ENCODE measurements around the gene RAP1GAP2. TPM values are rescaled to one million over a fixed set of nuclear protein-coding genes. Genes with fewer than 3 reads are reported as not detected.

The RAP1GAP2 gene
- total and polyA plus RNA-seq, 2 of the 8 experiments (the other 6 are each of a cell fraction or from before 2014, with no cell fraction given): 24.0 to 63.8 TPM

DNA sequence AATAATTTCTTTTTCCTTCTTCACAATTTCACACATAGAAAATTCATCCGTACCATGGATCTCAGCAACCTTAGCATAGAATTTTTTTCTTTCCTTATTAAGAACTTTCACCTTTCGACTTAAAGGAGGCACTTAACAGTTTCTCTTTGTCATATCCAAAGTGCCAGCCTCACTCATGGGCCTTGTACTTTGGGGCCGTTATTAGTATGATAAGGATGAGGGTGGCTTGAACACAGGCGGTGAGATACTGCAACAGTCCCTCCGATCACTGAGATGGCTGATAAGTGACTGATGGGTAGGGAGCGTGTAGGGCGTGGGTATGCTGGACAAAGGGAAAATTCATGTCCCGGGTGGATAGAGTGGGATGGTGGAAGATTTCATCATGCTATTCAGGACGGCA, 181.9 kb downstream of the RAP1GAP2 start:
- H3K56ac ChIP-seq (replicated peaks; ENCODE audit: insufficient read length, low read depth, low read length): no peak overlapping the region
- no peak overlapping the region for H2BK15ac ChIP-seq (ENCODE audit: low read length)
- H3K4me2 ChIP-seq (ENCODE audit: insufficient read depth in 1 of 2, low read depth in 2 of 2, low read length in 2 of 2): no peak overlapping the region
- H3K4me3 ChIP-seq (ENCODE audit: extremely low read depth in 1 of 4, insufficient read depth in 2 of 4, low read depth in 3 of 4, low read length in 4 of 4): no peak overlapping the region
- H3K36me3 ChIP-seq (ENCODE audit: control insufficient read depth in 2 of 4, insufficient read depth in 4 of 4, low read length in 3 of 4): peaks cover 0 to 18% (median 9%) of the 10 kb centered on the region in 4 experiments; a peak in 4 of 8 replicates
- no peak overlapping the region for H4K8ac ChIP-seq (ENCODE audit: extremely low read depth, insufficient read depth, low read length)
- ChIA-PET POLR2A (ENCODE audit: partially characterized antibody) (no interaction called here), CTCF (ENCODE audit: partially characterized antibody) (interaction anchor here (0.9 to 1.0 kb wide), 2 partner anchors 106 to 129 kb away, joined by 3 to 4 read pairs; no protein-coding TSS in a partner anchor)
- 89% methylated on average over 9 of the region's 9 CpGs; no CpG with 5 or more reads in 1 of the 2 experiments for WGBS, 2 experiments (ENCODE audit: extremely low coverage in 1 of 2, insufficient coverage in 1 of 2, insufficient read length in 1 of 2, insufficient replicate concordance in 2 of 2, low coverage in 1 of 2, low lambda C conversion rate in 2 of 2, missing lambda C conversion rate in 1 of 2)
- no peaks in the 10 kb centered on the region for H3K23me2 ChIP-seq (ENCODE audit: low read depth, low read length)
- H2AK5ac ChIP-seq (ENCODE audit: low read depth, low read length): no peak overlapping the region
- H2AFZ ChIP-seq (ENCODE audit: low read length): no peak overlapping the region
- H3K9ac ChIP-seq (replicated peaks in 1 of 4; ENCODE audit: extremely low read depth in 1 of 4, low read depth in 3 of 4, low read length in 3 of 4): no peak overlapping the region
- no peak for DNase-seq (ENCODE audit: low read depth in 1 of 2, low spot score in 2 of 2)
- H3K27me3 ChIP-seq (replicated peaks in 1 of 4; ENCODE audit: control insufficient read depth in 3 of 4, extremely low read depth in 1 of 4, insufficient read depth in 3 of 4, low read length in 3 of 4): no peaks in the 10 kb centered on the region
- FAIRE-seq: no peak
- H2BK12ac ChIP-seq (ENCODE audit: low read depth, low read length): no peak overlapping the region
- H4K91ac ChIP-seq (replicated peaks; ENCODE audit: insufficient read length, low read length): no peak overlapping the region
- H3K18ac ChIP-seq (ENCODE audit: extremely low read depth, low read length): no peak overlapping the region
- no peak overlapping the region for H2BK20ac ChIP-seq (ENCODE audit: low read length)
- H2BK120ac ChIP-seq (replicated peaks; ENCODE audit: low read depth, low read length): no peak overlapping the region
- no peak overlapping the region for H3K14ac ChIP-seq (ENCODE audit: insufficient read length)
- no peak overlapping the region for H3K23ac ChIP-seq (ENCODE audit: insufficient read length)
- H3K9me3 ChIP-seq (ENCODE audit: insufficient read depth in 2 of 2, low read depth in 1 of 2, low read length in 1 of 2): no peaks in the 10 kb centered on the region
- no peaks in the 10 kb centered on the region; the same call in 1 of the 2 replicates for H3K79me1 ChIP-seq (ENCODE audit: low read depth, low read length)
- peaks cover 0 to 1% of the 10 kb centered on the region in 2 experiments for H4K20me1 ChIP-seq (replicated peaks in 1 of 2; ENCODE audit: control insufficient read depth in 1 of 2, insufficient read depth in 2 of 2, low read length in 2 of 2)
- no peak overlapping the region for H4K5ac ChIP-seq (ENCODE audit: insufficient read length, low read depth, low read length)
- H3K4me1 ChIP-seq (replicated peaks in 1 of 4; ENCODE audit: control insufficient read depth in 3 of 4, insufficient read depth in 4 of 4, low read length in 3 of 4): no peaks in the 10 kb centered on the region
- no peaks in the 10 kb centered on the region for H3K79me2 ChIP-seq (ENCODE audit: control insufficient read depth in 1 of 2, insufficient read depth in 2 of 2, low read length in 2 of 2)
- no peak overlapping the region for H2BK5ac ChIP-seq (ENCODE audit: low read depth, low read length)
- no peak overlapping the region for H3K27ac ChIP-seq (ENCODE audit: low read depth, low read length)
- no peak overlapping the region for H3K4ac ChIP-seq (replicated peaks; ENCODE audit: insufficient read length, low read depth, low read length)
- TF ChIP-seq SRF (IDR thresholded peaks at IDR 0.05; ENCODE audit: low read depth, low read length) (no peak), RNF2 (IDR thresholded peaks at IDR 0.05; ENCODE audit: borderline replicate concordance, low read depth, low read length, missing control alignments, poor library complexity, severe bottlenecking) (no peak), RBBP5 (IDR thresholded peaks at IDR 0.05; ENCODE audit: borderline replicate concordance, low read depth, low read length) (no peak), TCF12 (IDR thresholded peaks at IDR 0.05; ENCODE audit: low read depth, low read length) (no peak), CBX5 (IDR thresholded peaks at IDR 0.05; ENCODE audit: low read depth, low read length) (no peak), CHD2 (IDR thresholded peaks at IDR 0.05; ENCODE audit: low read length) (no peak), TBP (IDR thresholded peaks at IDR 0.05; ENCODE audit: low read depth, low read length) (no peak), CBX8 (IDR thresholded peaks at IDR 0.05; ENCODE audit: borderline replicate concordance, low read depth, low read length) (no peak), TAF1 (IDR thresholded peaks at IDR 0.05; ENCODE audit: low read depth, low read length) (no peak), MAFK (IDR thresholded peaks at IDR 0.05; ENCODE audit: low read depth, low read length) (no peak), KDM1A (IDR thresholded peaks at IDR 0.05; ENCODE audit: borderline replicate concordance, low read length) (no peak), EGR1 (IDR thresholded peaks at IDR 0.05; ENCODE audit: borderline replicate concordance, low read depth, low read length) (no peak), RFX5 (IDR thresholded peaks at IDR 0.05; ENCODE audit: borderline replicate concordance, low read depth, low read length) (no peak), SIN3A (conservative IDR thresholded peaks at IDR 0.05 in 1 of 2, IDR thresholded peaks at IDR 0.05 in 1 of 2; ENCODE audit: low read depth in 1 of 2, low read length in 2 of 2) (no peak), CEBPB (IDR thresholded peaks at IDR 0.05; ENCODE audit: low read depth, low read length) (no peak)
